Measurements from ENCODE around the gene CSF2RB.

The CSF2RB gene

GRCh38 chr22:36928196-36928595, 14.8 kb downstream of the CSF2RB start:
- WGBS (ENCODE audit: insufficient coverage, insufficient read length) = no CpG with 5 or more reads among the region's 9 CpGs
- Histone ChIP-seq H3K4me1 (ENCODE audit: control insufficient read depth, insufficient read depth, low read length) (no peaks in the 10 kb centered on the region), H3K9me3 (ENCODE audit: control insufficient read depth, insufficient read depth, low read length) (no peaks in the 10 kb centered on the region), H3K4me3 (ENCODE audit: low read length) (no peak overlapping the region), H3K36me3 (ENCODE audit: control insufficient read depth, insufficient read depth, low read length) (no peaks in the 10 kb centered on the region), H3K27ac (ENCODE audit: low read length) (no peak overlapping the region), H3K27me3 (ENCODE audit: control insufficient read depth, insufficient read depth, low read length) (no peaks in the 10 kb centered on the region)
- DNase-seq (ENCODE audit: low read depth, low spot score) = no peak

GRCh38 chr22:36928786-36929535, 15.5 kb downstream of the CSF2RB start:
- Histone ChIP-seq H3K27me3 (ENCODE audit: control insufficient read depth, insufficient read depth, low read length) (no peaks in the 10 kb centered on the region), H3K27ac (ENCODE audit: low read length) (no peak overlapping the region), H3K36me3 (ENCODE audit: control insufficient read depth, insufficient read depth, low read length) (no peaks in the 10 kb centered on the region), H3K4me1 (ENCODE audit: control insufficient read depth, insufficient read depth, low read length) (no peaks in the 10 kb centered on the region), H3K4me3 (ENCODE audit: low read length) (no peak overlapping the region), H3K9me3 (ENCODE audit: control insufficient read depth, insufficient read depth, low read length) (no peaks in the 10 kb centered on the region)
- WGBS (ENCODE audit: insufficient coverage, insufficient read length) = no CpG with 5 or more reads among the region's 17 CpGs
- DNase-seq (ENCODE audit: low read depth, low spot score) = no peak

GRCh38 chr22:36929621-36930020, 16.2 kb downstream of the CSF2RB start:
- Histone ChIP-seq H3K27ac (ENCODE audit: low read length) (no peak overlapping the region), H3K4me1 (ENCODE audit: control insufficient read depth, insufficient read depth, low read length) (no peaks in the 10 kb centered on the region), H3K27me3 (ENCODE audit: control insufficient read depth, insufficient read depth, low read length) (no peaks in the 10 kb centered on the region), H3K9me3 (ENCODE audit: control insufficient read depth, insufficient read depth, low read length) (no peaks in the 10 kb centered on the region), H3K36me3 (ENCODE audit: control insufficient read depth, insufficient read depth, low read length) (no peaks in the 10 kb centered on the region), H3K4me3 (ENCODE audit: low read length) (no peak overlapping the region)
- WGBS (ENCODE audit: insufficient coverage, insufficient read length) = no CpG with 5 or more reads among the region's 10 CpGs
- DNase-seq (ENCODE audit: low read depth, low spot score) = no peak

GRCh38 chr22:36930041-36930935, 16.9 kb downstream of the CSF2RB start:
- Histone ChIP-seq H3K4me1 (ENCODE audit: control insufficient read depth, insufficient read depth, low read length) (no peaks in the 10 kb centered on the region), H3K36me3 (ENCODE audit: control insufficient read depth, insufficient read depth, low read length) (no peaks in the 10 kb centered on the region), H3K27me3 (ENCODE audit: control insufficient read depth, insufficient read depth, low read length) (no peaks in the 10 kb centered on the region), H3K4me3 (ENCODE audit: low read length) (no peak overlapping the region), H3K27ac (ENCODE audit: low read length) (no peak overlapping the region), H3K9me3 (ENCODE audit: control insufficient read depth, insufficient read depth, low read length) (no peaks in the 10 kb centered on the region)
- no peak for DNase-seq (ENCODE audit: low read depth, low spot score)
- no CpG with 5 or more reads among the region's 20 CpGs for WGBS (ENCODE audit: insufficient coverage, insufficient read length)

GRCh38 chr22:36931446-36931845, 18.0 kb downstream of the CSF2RB start:
- Histone ChIP-seq H3K27me3 (ENCODE audit: control insufficient read depth, insufficient read depth, low read length) (no peaks in the 10 kb centered on the region), H3K4me3 (ENCODE audit: low read length) (no peak overlapping the region)

GRCh38 chr22:36933629-36934417, 20.4 kb downstream of the CSF2RB start:
- no peaks in the 10 kb centered on the region for H3K4me1 ChIP-seq (ENCODE audit: control insufficient read depth, insufficient read depth, low read length)

More at GRCh38 chr22:36931446-36931845, 18.0 kb downstream of the CSF2RB start:
- WGBS (ENCODE audit: insufficient coverage, insufficient read length) = no CpG with 5 or more reads among the region's 2 CpGs
- no peaks in the 10 kb centered on the region for H3K4me1 ChIP-seq (ENCODE audit: control insufficient read depth, insufficient read depth, low read length)
- DNase-seq (ENCODE audit: low read depth, low spot score) = no peak
- H3K36me3 ChIP-seq (ENCODE audit: control insufficient read depth, insufficient read depth, low read length) = no peaks in the 10 kb centered on the region
- no peak overlapping the region for H3K27ac ChIP-seq (ENCODE audit: low read length)
- H3K9me3 ChIP-seq (ENCODE audit: control insufficient read depth, insufficient read depth, low read length) = no peaks in the 10 kb centered on the region

GRCh38 chr22:36934418-36935312, 21.2 kb downstream of the CSF2RB start:
- Histone ChIP-seq H3K4me1 (ENCODE audit: control insufficient read depth, insufficient read depth, low read length) (no peaks in the 10 kb centered on the region), H3K27me3 (ENCODE audit: control insufficient read depth, insufficient read depth, low read length) (no peaks in the 10 kb centered on the region), H3K27ac (ENCODE audit: low read length) (no peak overlapping the region), H3K9me3 (ENCODE audit: control insufficient read depth, insufficient read depth, low read length) (no peaks in the 10 kb centered on the region), H3K4me3 (ENCODE audit: low read length) (no peak overlapping the region), H3K36me3 (ENCODE audit: control insufficient read depth, insufficient read depth, low read length) (no peaks in the 10 kb centered on the region)
- WGBS (ENCODE audit: insufficient coverage, insufficient read length) = no CpG with 5 or more reads among the region's 10 CpGs
- DNase-seq (ENCODE audit: low read depth, low spot score) = no peak

More at GRCh38 chr22:36933629-36934417, 20.4 kb downstream of the CSF2RB start:
- no CpG with 5 or more reads among the region's 25 CpGs for WGBS (ENCODE audit: insufficient coverage, insufficient read length)
- Histone ChIP-seq H3K9me3 (ENCODE audit: control insufficient read depth, insufficient read depth, low read length) (no peaks in the 10 kb centered on the region), H3K27me3 (ENCODE audit: control insufficient read depth, insufficient read depth, low read length) (no peaks in the 10 kb centered on the region), H3K4me3 (ENCODE audit: low read length) (no peak overlapping the region), H3K36me3 (ENCODE audit: control insufficient read depth, insufficient read depth, low read length) (no peaks in the 10 kb centered on the region), H3K27ac (ENCODE audit: low read length) (no peak overlapping the region)
- no peak for DNase-seq (ENCODE audit: low read depth, low spot score)

GRCh38 chr22:36935313-36935610, 21.8 kb downstream of the CSF2RB start:
- no peaks in the 10 kb centered on the region for H3K4me1 ChIP-seq (ENCODE audit: control insufficient read depth, insufficient read depth, low read length)
- H3K27ac ChIP-seq (ENCODE audit: low read length) = no peak overlapping the region
- DNase-seq (ENCODE audit: low read depth, low spot score) = no peak
- H3K27me3 ChIP-seq (ENCODE audit: control insufficient read depth, insufficient read depth, low read length) = no peaks in the 10 kb centered on the region
- no peaks in the 10 kb centered on the region for H3K9me3 ChIP-seq (ENCODE audit: control insufficient read depth, insufficient read depth, low read length)
- H3K4me3 ChIP-seq (ENCODE audit: low read length) = no peak overlapping the region
- no CpG with 5 or more reads among the region's 7 CpGs for WGBS (ENCODE audit: insufficient coverage, insufficient read length)
- no peaks in the 10 kb centered on the region for H3K36me3 ChIP-seq (ENCODE audit: control insufficient read depth, insufficient read depth, low read length)

- Histone ChIP-seq H3K9me3 (ENCODE audit: control insufficient read depth, insufficient read depth, low read length) (no peaks in the 10 kb centered on the region), H3K4me3 (ENCODE audit: low read length) (no peak overlapping the region), H3K27ac (ENCODE audit: low read length) (no peak overlapping the region), H3K27me3 (ENCODE audit: control insufficient read depth, insufficient read depth, low read length) (no peaks in the 10 kb centered on the region), H3K4me1 (ENCODE audit: control insufficient read depth, insufficient read depth, low read length) (no peaks in the 10 kb centered on the region), H3K36me3 (ENCODE audit: control insufficient read depth, insufficient read depth, low read length) (no peaks in the 10 kb centered on the region)
- no peak for DNase-seq (ENCODE audit: low read depth, low spot score)
- WGBS (ENCODE audit: insufficient coverage, insufficient read length) = no CpG with 5 or more reads among the region's 3 CpGs
These were observed 22.3 kb downstream of the CSF2RB start for GRCh38 chr22:36935694-36936093.
